HG02571 (cell line): ENCODE measurements around the gene PARVA.
"Not testable (repeated sequence)": the region's sequence is repeated elsewhere in the genome, so short reads cannot be mapped to it uniquely, and the experiment has no call there.

ENCODE experiments used
- ATAC-seq: cut with Tn5 transposase; IDR thresholded peaks from one replicate; pipeline ENCODE4 v1.9.1; 2021; ENCODE audit warnings: mild to moderate bottlenecking, moderate library complexity; ENCODE audit not compliant: unreplicated experiment

PARVA gene

DNA sequence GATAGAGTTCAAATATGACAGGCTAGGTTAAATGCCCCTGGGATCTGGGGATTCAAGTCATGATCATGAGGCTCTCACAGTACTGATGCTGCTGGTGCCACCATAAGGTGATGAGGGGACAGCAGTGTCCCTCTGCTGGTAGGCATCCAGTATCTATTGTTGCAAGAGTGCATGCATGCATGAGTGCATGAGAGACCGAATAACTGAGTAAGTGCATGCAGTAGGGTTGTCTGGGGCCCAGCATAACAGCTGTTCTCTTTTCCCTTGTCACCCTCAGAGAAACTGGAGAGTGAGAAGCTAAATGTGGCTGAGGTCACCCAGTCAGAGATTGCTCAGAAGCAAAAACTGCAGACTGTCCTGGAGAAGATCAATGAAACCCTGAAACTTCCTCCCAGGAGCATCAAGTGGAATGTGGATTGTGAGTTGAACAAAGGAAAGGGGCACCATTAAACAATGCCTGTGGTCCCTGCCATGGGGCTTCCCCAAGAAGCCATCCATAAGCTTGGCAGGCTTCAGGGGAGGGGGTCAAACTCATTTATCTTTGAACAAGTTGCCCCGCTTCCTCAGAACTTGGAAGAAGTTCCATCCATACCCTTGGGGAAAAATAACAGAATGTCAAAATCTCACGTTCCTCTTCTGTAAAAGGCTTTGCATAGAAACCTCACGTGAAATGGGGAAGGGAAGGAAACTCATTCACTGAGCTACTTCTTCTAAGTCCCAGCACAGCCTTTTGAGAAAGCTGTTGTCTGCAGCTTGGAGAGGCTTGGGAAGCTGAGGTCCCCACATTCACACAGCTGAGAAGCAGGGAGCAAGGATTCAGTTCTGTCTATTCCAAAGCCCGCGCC is 119.0 kb downstream of the PARVA start:
- ATAC-seq: no peak

DNA sequence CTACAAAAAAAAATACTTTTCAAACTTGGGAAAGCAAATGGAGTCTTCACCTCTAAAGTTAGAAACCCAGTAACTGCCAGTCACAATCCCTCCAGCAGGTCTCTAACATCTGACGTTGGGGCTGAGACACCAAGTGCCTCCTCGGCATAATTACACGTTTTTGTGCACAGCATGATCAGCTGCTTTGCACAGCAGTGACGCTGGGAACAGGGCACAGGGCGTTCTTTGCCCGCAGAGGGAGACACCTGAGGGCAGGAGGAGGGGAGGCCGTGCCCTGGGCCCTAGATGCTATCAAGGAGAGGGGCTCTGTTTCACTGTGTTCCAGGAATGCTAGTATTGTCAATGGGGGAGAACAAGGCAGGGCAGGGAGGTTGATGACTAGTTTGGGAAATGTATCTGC is 120.1 kb downstream of the PARVA start:
- ATAC-seq: no peak

- ATAC-seq: no peak
Observed at GRCh38 chr11:12499071-12499470, 121.7 kb downstream of the PARVA start.

GRCh38 chr11:12502046-12502445 is 124.7 kb downstream of the PARVA start:
- no peak for ATAC-seq

GRCh38 chr11:12503039-12503484 is 125.7 kb downstream of the PARVA start:
- no peak for ATAC-seq

GRCh38 chr11:12503886-12504285 is 126.5 kb downstream of the PARVA start:
- ATAC-seq: no peak

DNA sequence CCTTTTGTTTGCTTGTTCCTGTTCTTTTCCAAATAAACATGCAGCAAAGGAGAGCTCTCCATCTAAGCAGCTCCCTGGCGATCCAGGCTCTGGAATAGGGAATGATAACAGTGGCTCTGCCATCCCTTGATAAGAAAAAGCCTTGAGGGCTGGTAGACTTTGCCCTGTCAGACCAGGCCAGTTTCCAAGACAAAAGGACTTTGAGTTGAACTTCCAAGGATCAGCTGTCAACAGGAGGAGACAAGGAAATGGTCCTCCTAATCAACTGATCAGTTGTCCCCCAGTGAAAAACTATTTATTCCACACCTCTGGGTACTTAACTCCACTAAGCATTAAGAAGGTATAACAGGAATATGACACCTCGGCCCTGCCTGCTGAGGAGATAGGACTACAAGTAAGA is 127.8 kb downstream of the PARVA start:
- no peak for ATAC-seq

- no peak for ATAC-seq
Observed at GRCh38 chr11:12506404-12506921, 129.1 kb downstream of the PARVA start.

DNA sequence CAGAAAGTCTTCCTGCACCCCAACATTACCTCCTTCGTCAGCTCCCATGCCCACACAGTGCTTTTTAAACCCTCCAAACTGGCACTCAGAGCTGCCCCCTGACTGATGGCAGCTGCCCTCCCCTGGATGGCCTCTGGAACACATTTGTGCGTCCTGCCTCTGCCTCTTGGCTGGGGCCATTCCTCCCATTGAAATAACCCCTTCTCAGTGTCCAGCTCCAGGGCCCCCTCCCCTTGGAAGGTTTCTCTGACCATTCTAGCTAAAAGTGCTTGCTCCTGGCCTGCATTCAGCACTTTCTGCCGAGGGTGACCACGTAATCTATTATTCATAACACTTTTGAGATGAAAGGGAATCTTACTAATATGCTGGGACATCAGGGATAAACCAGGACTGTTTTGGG is 130.0 kb downstream of the PARVA start:
- no peak for ATAC-seq

DNA sequence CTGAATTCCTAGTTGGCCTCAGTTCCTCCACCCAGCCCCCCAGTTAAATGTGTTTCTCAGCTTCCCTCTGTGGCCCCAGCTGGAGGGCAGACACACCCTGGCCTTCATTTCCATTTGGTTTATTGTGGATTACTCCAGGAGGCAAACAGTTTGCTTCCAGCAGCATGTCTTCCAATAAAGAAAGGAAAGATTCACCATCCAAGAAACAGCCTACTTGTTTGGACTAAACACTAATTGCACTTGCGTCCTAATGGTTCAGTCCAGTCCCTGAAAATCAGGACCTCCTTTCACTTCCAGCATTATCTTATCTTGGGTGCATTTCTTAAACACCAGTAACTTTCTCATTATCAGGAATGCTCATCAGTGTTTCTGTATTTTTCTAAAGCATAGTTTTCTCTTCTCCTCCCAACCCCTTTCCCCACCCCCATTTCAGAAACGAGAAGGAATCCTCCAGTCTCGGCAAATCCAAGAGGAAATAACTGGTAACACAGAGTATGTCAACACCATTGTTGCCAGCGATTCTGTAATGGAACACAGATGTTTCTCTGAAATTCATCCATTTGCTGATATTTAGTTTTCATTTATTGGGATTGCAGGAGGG is 130.9 kb downstream of the PARVA start:
- no peak for ATAC-seq

GRCh38 chr11:12509371-12509770 is 132.0 kb downstream of the PARVA start:
- ATAC-seq: no peak

DNA sequence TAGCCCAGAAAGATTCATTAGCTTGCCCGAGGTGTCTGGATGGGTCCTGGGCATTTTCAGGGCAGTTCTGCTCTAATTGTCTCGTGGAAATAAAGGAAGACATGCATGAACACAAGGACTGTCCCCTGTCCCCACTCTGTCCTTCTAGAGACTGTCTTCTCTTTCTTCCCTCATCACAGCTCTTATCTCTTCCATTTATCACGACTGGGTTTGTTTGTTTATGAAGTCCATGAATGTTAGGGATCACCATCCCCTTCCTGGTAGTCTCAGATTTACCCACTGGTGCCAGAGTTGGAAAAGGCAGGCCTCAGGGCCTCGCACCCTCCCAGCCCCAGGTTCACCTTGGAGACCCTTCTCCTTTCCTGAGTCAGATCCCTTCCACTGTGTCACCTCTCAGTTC is 134.8 kb downstream of the PARVA start:
- no peak for ATAC-seq

GRCh38 chr11:12512826-12513395 is 135.5 kb downstream of the PARVA start:
- ATAC-seq: no peak

GRCh38 chr11:12516387-12517105 is 139.2 kb downstream of the PARVA start:
- no peak for ATAC-seq

DNA sequence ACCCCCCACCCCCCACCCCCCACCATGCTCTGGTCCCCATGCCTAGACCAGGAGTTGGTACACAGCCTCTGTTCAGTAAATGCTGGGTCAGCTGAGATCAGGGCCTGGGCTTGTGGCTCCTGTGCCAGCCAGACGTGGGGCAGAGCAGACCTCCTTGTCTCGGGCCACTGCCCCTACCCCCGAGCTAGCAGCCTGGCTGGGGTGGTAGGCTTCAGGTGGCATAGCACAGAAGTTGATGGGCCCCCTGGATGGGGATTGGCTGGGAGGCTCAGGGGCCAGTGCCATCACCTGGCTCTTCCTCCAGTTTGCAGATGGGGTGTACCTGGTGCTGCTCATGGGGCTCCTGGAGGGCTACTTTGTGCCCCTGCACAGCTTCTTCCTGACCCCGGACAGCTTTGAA is 139.9 kb downstream of the PARVA start:
- ATAC-seq: no peak

DNA sequence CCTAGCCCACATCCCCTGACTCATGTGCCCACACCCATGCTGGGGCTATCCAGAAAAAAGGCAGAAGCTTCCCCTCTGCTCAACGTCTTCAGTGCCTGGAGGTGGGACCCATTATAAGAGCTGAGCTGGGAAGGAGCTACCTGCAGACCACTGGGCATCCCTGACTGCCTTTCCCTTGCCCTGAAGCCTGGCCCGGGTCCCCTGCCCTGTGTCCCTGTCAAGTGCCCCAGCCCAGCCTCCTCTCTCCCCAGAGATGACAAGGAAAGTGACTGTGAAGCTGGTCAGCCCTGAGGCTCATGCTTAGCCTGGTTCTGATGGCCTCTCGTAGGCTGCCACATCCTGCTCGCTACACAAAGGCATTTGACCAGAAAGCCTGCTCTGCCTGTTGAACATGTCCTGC is 140.4 kb downstream of the PARVA start:
- ATAC-seq: no peak

DNA sequence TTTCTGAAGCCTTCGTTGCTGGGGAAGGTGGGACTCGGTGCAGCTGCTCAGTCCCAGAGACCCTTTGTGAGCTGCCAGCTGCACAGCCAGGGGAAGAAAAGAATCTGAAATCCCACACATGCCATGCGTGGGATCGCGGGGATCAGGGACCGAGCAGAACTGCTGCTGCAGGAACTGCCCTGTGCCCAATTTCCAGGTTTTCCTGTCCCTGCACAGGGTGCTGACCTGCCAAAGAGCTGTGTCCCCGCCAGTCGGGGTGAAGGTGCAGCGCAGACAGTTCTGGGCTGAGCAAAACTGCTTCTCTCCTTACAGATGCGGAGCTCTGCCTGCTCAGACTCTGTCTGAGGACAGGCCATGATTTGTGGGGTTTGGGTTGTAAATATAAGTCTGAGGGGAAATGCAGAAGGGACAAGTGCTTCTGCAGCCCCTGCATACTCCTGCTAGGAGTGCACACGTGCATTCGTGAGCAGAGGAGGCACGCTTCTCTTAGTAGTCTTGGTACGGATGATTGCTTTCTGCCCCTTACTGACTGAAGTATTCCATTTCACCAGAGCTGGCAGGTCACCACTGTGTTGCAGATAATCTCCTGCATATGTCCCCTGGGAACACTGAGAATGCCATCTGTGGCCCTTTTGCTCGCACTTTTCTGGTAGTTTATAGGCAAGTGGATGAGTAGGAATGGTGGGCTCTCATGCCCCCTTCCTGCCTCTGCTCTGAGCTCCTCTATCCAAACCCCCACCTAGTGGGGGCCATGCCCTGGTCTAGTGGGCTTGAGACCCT is 141.4 kb downstream of the PARVA start:
- ATAC-seq: no peak

DNA sequence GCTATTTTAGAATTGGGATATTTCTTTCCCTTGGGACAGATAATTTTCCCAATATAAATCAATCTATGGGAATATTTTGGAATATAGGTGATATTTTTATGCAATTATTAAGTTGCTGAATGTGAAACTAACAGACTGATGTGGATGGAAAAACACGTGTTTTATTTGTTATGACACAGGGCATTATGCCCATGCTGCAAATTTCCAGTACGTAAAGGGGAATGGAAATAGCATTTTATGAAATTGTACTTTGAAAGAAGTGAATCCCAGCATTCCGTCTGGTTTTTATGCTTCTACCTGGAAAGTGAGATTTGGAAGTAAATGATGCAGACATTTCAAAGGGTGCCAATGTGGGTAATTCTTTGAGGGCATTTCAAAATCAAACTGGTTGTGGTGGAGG is 142.7 kb downstream of the PARVA start:
- no peak for ATAC-seq

DNA sequence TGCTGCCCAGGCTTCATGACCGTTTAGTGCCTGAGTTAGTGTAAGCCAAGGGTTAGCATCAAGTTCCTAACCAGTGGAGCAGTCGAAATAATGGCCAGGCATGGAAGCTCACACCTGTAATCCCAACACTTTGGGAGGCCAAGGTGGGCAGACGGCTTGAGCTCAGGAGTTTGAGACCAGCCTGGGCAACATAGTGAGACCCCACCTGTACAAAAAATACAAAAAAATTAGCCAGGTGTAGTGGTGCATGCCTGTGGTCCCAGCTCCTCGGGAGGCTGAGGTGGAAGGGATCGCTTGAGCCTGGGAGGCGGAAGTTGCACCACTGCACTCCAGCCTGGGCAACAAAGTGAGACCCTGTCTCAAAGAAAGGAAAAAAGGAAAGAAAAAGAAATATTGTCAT is 143.2 kb downstream of the PARVA start:
- not testable (repeated sequence) for ATAC-seq

- no peak for ATAC-seq
Observed at GRCh38 chr11:12523180-12523924, 146.0 kb downstream of the PARVA start.
